AG09319 (cell line): ENCODE results near the gene RBM38.

ENCODE experiments used
- DNase-seq: peaks from one replicate; pipeline ENCODE4 v3.0.0-alpha.2; 2010; ENCODE audit warnings: low read depth; ENCODE audit errors: extremely low read depth
- CTCF ChIP-seq: IDR thresholded peaks from 2 replicates; pipeline ENCODE4 v1.5.1; 2011; ENCODE audit warnings: low read depth, mild to moderate bottlenecking, inconsistent platforms, low read length, moderate library complexity

Gene RBM38

GRCh38 chr20:57444394-57445048 lies 53.3 kb downstream of the RBM38 start:
- DNase-seq = no peak
- no peak for TF ChIP-seq CTCF

- DNase-seq = peak; percentile 4
- no peak for TF ChIP-seq CTCF
Measured at GRCh38 chr20:57445298-57445697, 54.1 kb downstream of the RBM38 start.

- TF ChIP-seq CTCF = no peak
- no peak for DNase-seq
Measured at GRCh38 chr20:57445774-57446173, 54.6 kb downstream of the RBM38 start.

GRCh38 chr20:57448764-57449354 lies 57.7 kb downstream of the RBM38 start:
- TF ChIP-seq CTCF = no peak
- no peak for DNase-seq

- no peak for DNase-seq
Measured at GRCh38 chr20:57449398-57450354, 58.5 kb downstream of the RBM38 start.

GRCh38 chr20:57450419-57450818 lies 59.2 kb downstream of the RBM38 start:
- no peak for TF ChIP-seq CTCF
- DNase-seq = no peak

More at GRCh38 chr20:57449398-57450354, 58.5 kb downstream of the RBM38 start:
- TF ChIP-seq CTCF = no peak

- TF ChIP-seq CTCF = no peak
- DNase-seq = no peak
Measured at GRCh38 chr20:57450931-57451330, 59.7 kb downstream of the RBM38 start.
